ENCODE measurements around the gene SLC7A8. TPM values are rescaled to one million over a fixed set of nuclear protein-coding genes. Genes with fewer than 3 reads are reported as not detected.

Gene SLC7A8
- total and polyA plus RNA-seq, 10 of the 15 experiments (the other 5 are each of a cell fraction or from before 2014, with no cell fraction given), result 0.06 to 0.28 (median 0.21) TPM; not detected in 7

DNA sequence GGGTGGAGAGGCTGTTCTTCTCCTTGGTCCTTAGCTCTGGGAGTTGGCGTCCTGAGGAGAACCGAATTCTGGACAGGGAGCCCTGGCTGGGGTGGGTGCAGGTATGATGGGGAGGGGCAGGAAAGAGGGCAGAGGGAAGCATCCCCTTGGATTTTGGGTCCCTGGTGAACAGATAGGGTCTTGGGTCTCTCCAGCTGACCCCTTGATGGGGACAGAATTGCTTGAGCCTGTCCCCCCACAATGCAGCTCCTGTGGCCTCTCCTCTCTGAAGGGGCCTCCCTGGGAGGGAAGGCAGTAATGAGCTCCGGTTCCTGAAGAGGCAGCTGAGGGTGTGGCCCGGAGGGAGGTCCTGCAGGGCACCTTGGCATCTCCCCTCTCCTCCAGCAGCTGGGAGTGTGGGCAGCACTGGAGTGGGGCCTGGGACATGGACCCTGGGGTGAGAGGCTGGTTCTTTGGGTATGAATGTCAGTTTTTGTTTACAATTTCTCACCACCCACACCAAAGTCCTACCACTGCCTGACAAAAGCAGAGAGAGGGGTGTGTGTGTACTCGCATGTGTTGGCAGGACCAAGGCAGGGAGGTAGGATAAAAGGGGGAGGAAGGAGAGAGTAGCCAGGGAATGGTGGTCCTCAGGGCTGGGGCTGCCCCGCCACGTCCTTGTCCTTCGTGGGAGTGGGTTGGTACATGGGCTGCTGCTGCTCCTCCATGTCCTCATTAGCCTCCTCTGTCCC is 56.7 kb downstream of the SLC7A8 start:
- WGBS (ENCODE audit: insufficient coverage, insufficient replicate concordance, low lambda C conversion rate, missing lambda C conversion rate), result 24% methylated on average over 8 of the region's 8 CpGs
- Histone ChIP-seq H3K4me2 (ENCODE audit: control insufficient read depth, insufficient read depth) (no peak overlapping the region), H3K4me3 (no peak overlapping the region), H2AFZ (ENCODE audit: control insufficient read depth, low read depth, low read length) (no peak overlapping the region), H3K4me1 (ENCODE audit: control insufficient read depth, insufficient read depth, low read length) (no peaks in the 10 kb centered on the region), H3K27ac (ENCODE audit: control insufficient read depth, insufficient read depth) (no peak overlapping the region), H3K27me3 (replicated peaks in 1 of 2; ENCODE audit: control insufficient read depth in 2 of 2, insufficient read depth in 2 of 2, low read length in 1 of 2) (no peaks in the 10 kb centered on the region; a peak in 3 of 4 replicates), H3K9ac (ENCODE audit: control insufficient read depth, insufficient read depth, low read length) (no peak overlapping the region), H3K36me3 (ENCODE audit: control insufficient read depth in 2 of 2, insufficient read depth in 2 of 2, low read length in 1 of 2) (no peaks in the 10 kb centered on the region), H4K20me1 (ENCODE audit: control insufficient read depth, insufficient read depth) (no peaks in the 10 kb centered on the region), H3K79me2 (ENCODE audit: control insufficient read depth, insufficient read depth, low read length) (no peaks in the 10 kb centered on the region), H3K9me3 (replicated peaks; ENCODE audit: control insufficient read depth, insufficient read depth, low read length) (no peaks in the 10 kb centered on the region)
- ChIA-PET POLR2A (no interaction called here), SMC1A (ENCODE audit: uncharacterized antibody, unreplicated experiment) (interaction anchor here (1.0 kb wide), 1 partner anchor 254 kb away, joined by 3 read pairs; no protein-coding TSS in a partner anchor), RAD21 (ENCODE audit: unreplicated experiment) (no interaction called here), CTCF (no interaction called here)
- in situ Hi-C loops (cut with MboI), result loop anchor here (10.0 kb wide), 1 partner anchor 58 kb away; the partner anchor contains the start of gene SLC7A8
- DNase-seq (ENCODE audit: low read depth, low spot score) (no peak), FAIRE-seq (no peak), ATAC-seq (no peak)
- no TSS peak for BruUV-seq (replicated peaks)
- intact Hi-C loops (cut with micrococcal nuclease; ENCODE audit: unreplicated experiment), result no loop called here
- no peak for TF ChIP-seq SREBF2 (IDR thresholded peaks at IDR 0.05; ENCODE audit: low read length)
- TF ChIP-seq POLR2AphosphoS2 (IDR thresholded peaks at IDR 0.05; ENCODE audit: low read depth, low read length), result no peak
- TF ChIP-seq EP300 (IDR thresholded peaks at IDR 0.05; ENCODE audit: borderline replicate concordance in 1 of 2, control insufficient read depth in 1 of 2, low read depth in 2 of 2, low read length in 2 of 2), result no peak
- TF ChIP-seq BRCA1 (IDR thresholded peaks at IDR 0.05; ENCODE audit: low read depth, low read length), result no peak
- TF ChIP-seq BACH1 (IDR thresholded peaks at IDR 0.05; ENCODE audit: borderline replicate concordance), result no peak
- TF ChIP-seq TAF1 (IDR thresholded peaks at IDR 0.05; ENCODE audit: borderline replicate concordance, low read depth, low read length), result no peak
- no peak for TF ChIP-seq SREBF1 (IDR thresholded peaks at IDR 0.05; ENCODE audit: low read length)
- TF ChIP-seq, protein P1, sequence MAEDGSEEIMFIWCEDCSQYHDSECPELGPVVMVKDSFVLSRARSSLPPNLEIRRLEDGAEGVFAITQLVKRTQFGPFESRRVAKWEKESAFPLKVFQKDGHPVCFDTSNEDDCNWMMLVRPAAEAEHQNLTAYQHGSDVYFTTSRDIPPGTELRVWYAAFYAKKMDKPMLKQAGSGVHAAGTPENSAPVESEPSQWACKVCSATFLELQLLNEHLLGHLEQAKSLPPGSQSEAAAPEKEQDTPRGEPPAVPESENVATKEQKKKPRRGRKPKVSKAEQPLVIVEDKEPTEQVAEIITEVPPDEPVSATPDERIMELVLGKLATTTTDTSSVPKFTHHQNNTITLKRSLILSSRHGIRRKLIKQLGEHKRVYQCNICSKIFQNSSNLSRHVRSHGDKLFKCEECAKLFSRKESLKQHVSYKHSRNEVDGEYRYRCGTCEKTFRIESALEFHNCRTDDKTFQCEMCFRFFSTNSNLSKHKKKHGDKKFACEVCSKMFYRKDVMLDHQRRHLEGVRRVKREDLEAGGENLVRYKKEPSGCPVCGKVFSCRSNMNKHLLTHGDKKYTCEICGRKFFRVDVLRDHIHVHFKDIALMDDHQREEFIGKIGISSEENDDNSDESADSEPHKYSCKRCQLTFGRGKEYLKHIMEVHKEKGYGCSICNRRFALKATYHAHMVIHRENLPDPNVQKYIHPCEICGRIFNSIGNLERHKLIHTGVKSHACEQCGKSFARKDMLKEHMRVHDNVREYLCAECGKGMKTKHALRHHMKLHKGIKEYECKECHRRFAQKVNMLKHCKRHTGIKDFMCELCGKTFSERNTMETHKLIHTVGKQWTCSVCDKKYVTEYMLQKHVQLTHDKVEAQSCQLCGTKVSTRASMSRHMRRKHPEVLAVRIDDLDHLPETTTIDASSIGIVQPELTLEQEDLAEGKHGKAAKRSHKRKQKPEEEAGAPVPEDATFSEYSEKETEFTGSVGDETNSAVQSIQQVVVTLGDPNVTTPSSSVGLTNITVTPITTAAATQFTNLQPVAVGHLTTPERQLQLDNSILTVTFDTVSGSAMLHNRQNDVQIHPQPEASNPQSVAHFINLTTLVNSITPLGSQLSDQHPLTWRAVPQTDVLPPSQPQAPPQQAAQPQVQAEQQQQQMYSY (CRISPR knock-in tag; IDR thresholded peaks at IDR 0.05), result no peak
- TF ChIP-seq, protein P2, sequence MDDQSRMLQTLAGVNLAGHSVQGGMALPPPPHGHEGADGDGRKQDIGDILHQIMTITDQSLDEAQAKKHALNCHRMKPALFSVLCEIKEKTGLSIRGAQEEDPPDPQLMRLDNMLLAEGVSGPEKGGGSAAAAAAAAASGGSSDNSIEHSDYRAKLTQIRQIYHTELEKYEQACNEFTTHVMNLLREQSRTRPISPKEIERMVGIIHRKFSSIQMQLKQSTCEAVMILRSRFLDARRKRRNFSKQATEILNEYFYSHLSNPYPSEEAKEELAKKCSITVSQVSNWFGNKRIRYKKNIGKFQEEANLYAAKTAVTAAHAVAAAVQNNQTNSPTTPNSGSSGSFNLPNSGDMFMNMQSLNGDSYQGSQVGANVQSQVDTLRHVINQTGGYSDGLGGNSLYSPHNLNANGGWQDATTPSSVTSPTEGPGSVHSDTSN (IDR thresholded peaks at IDR 0.05; ENCODE audit: insufficient replicate concordance, low read depth, low read length), result no peak
- no peak for TF ChIP-seq CHD1 (IDR thresholded peaks at IDR 0.05; ENCODE audit: low read depth, low read length)
- TF ChIP-seq ZNF384 (IDR thresholded peaks at IDR 0.05; ENCODE audit: borderline replicate concordance, low read depth, low read length), result no peak
- no peak for TF ChIP-seq NFXL1 (IDR thresholded peaks at IDR 0.05; ENCODE audit: borderline replicate concordance)
- TF ChIP-seq NR2C2 (IDR thresholded peaks at IDR 0.05; ENCODE audit: borderline replicate concordance, control insufficient read depth, insufficient read length, low read depth), result no peak
- TF ChIP-seq, protein P3, sequence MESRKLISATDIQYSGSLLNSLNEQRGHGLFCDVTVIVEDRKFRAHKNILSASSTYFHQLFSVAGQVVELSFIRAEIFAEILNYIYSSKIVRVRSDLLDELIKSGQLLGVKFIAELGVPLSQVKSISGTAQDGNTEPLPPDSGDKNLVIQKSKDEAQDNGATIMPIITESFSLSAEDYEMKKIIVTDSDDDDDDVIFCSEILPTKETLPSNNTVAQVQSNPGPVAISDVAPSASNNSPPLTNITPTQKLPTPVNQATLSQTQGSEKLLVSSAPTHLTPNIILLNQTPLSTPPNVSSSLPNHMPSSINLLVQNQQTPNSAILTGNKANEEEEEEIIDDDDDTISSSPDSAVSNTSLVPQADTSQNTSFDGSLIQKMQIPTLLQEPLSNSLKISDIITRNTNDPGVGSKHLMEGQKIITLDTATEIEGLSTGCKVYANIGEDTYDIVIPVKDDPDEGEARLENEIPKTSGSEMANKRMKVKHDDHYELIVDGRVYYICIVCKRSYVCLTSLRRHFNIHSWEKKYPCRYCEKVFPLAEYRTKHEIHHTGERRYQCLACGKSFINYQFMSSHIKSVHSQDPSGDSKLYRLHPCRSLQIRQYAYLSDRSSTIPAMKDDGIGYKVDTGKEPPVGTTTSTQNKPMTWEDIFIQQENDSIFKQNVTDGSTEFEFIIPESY (IDR thresholded peaks at IDR 0.05), result no peak
- TF ChIP-seq MYB (IDR thresholded peaks at IDR 0.05; ENCODE audit: borderline replicate concordance, low read depth, low read length), result no peak
- no peak for TF ChIP-seq TBL1XR1 (IDR thresholded peaks at IDR 0.05; ENCODE audit: low read depth, low read length)

Measured in GM12878 (cell line).